Motor neuron (in vitro differentiated cells): ENCODE results near the gene VPS13D. TPM values are rescaled to one million over a fixed set of nuclear protein-coding genes. Genes with fewer than 3 reads are reported as not detected.
A peak's percentile ranks its signal among the peaks of the same experiment; 100 is the strongest.
"Not testable (repeated sequence)": the region's sequence is repeated elsewhere in the genome, so short reads cannot be mapped to it uniquely, and the experiment has no call there.

Experiments
- ATAC-seq, 8 experiments: fragments of 200-7000 bp; cut with Tn5 transposase; replicated peaks in 6 of 8; 2 replicates each; pipeline ENCODE4 v1.8.0; 2021; ENCODE audit warnings: mild to moderate bottlenecking in 8 of 8, moderate library complexity in 8 of 8
- H3K27ac ChIP-seq, 2 donors: fragments of 250-450 bp; sonication (Bioruptor Pico); 2 replicates each; pipeline ENCODE4 v1.9.0; 2021; ENCODE audit warnings: antibody characterized with exemption in 2 of 2, mild to moderate bottlenecking in 2 of 2, moderate library complexity in 1 of 2
- H3K4me1 ChIP-seq, 2 donors: fragments of 250-450 bp; sonication (Bioruptor Pico); replicated peaks in 1 of 2; 2 replicates each; pipeline ENCODE4 v1.6.1; 2021; ENCODE audit warnings: antibody characterized with exemption in 2 of 2, mild to moderate bottlenecking in 2 of 2, moderate library complexity in 1 of 2
- H3K4me3 ChIP-seq, 5 donors: fragments of 250-450 bp; sonication (Bioruptor Pico); 2 replicates each; pipeline ENCODE4 v1.9.0; 2021; ENCODE audit warnings: antibody characterized with exemption in 5 of 5, mild to moderate bottlenecking in 5 of 5, moderate library complexity in 4 of 5
- WGBS, 10 experiments: fragments of 450-650 bp; shearing (Covaris generic); methylation state at CpG; one replicate each; pipeline ENCODE4 v1.0.0; 2022; 5-methylcytosine and 5-hydroxymethylcytosine counted together
- in situ Hi-C, 9 experiments: fragments of 400-800 bp; cut with MboI; loops; one replicate each; pipeline ENCODE4 v1.15.0; 2021; ENCODE audit warnings: low sequenced_read_pairs in 9 of 9, low pct_unique_long_range_greater_than_20kb in 2 of 9; ENCODE audit not compliant: unreplicated experiment in 9 of 9
- total RNA-seq, 8 experiments: library from RNA; unstranded; fragments of 300-600 nt; gene quantifications; 2 replicates each; pipeline versions ENCODE4 v1.2.3 to v1.2.4, GENCODE V29; 2022

Gene VPS13D
- total RNA-seq, 8 experiments from 2014 or later, result 18.7 to 130 (median 34.7) TPM

DNA sequence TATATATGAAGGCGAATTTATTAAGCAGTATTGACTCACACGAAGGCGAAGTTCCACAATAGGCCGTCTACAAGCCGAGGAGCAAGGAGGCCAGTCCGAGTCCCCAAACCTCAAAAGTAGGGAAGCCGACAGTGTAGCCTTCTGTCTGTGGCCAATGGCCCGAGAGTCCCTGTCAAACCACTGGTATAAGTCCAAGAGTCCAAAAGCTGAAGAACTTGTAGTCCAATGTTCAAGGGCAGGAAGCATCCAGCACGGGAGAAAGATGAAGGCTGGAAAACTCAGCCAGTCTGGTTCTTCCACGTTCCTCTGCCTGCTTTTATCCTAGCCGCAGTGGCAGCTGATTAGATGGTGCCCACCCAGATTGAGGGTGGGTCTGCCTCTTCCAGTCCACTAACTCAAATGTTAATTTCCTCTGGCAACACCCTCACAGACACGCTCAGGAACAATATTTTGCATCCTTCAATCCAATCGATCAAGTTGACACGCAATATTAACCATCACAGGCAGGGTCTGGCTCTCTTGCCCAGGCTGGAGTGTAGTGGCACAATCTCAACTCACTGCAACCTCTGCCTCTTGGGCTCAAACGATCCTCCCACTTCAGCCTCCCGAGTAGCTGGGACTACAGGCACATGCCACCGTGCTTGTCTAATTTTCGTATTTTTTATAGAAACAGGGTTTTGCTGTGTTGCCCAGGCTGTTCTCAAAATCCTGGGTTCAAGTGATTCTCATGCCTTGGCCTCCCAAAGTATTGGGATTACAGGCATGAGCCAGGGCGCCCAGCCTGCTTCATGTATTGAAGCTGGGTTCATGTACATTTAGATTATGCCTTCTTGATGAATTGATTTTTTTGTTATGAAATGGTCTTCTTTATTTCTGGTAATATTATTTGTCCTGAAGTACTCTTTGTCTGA is 302.8 kb downstream of the VPS13D start:
- WGBS, 10 experiments, result 81 to 100% (median 89%) methylated on average over 2 to 19 of the region's 19 CpGs
- no peak overlapping the region for H3K27ac ChIP-seq
- H3K4me3 ChIP-seq, result no peak overlapping the region
- H3K4me1 ChIP-seq, result peaks cover 2 to 5% of the 10 kb centered on the region in 2 donors
- in situ Hi-C loops, result no loop called here
- ATAC-seq, result no peak

DNA sequence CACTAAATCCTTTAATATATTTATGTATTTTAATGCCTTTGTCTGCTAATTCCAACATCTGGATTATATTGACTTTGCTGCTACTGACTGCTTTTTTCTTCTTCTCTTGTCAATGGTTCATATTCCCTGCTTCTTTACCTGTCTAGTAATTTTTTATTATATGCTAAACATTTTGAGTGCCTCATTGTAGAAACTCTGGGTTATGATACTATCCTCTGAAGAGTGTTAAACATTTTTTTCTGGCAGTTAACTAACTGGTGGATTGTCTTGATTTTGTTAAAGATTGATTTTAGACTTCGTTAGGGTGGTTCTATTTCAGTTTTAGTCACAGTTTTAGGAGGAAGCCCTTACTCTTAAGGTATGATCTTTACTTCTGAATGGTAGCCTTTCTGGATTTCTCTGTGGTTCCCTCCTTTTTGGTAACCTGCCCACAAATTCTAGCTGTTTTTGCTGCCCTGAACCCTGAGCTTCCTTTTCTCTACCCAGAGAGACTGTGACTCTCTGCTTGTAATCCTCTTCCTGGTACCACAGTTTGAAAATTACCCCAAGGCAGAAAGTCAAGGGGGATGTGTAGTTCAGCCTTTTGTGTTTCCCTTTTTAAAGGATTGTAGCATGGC is 306.3 kb downstream of the VPS13D start:
- no peak overlapping the region for H3K27ac ChIP-seq
- WGBS, 10 experiments, result 20 to 100% (median 85%) methylated on average over 1 of the region's 1 CpG; no CpG with 5 or more reads in 2 of the 10 experiments
- peaks cover 24 to 27% of the 10 kb centered on the region in 2 donors for H3K4me1 ChIP-seq
- ATAC-seq, result no peak
- no peak overlapping the region for H3K4me3 ChIP-seq
- in situ Hi-C loops, result no loop called here

DNA sequence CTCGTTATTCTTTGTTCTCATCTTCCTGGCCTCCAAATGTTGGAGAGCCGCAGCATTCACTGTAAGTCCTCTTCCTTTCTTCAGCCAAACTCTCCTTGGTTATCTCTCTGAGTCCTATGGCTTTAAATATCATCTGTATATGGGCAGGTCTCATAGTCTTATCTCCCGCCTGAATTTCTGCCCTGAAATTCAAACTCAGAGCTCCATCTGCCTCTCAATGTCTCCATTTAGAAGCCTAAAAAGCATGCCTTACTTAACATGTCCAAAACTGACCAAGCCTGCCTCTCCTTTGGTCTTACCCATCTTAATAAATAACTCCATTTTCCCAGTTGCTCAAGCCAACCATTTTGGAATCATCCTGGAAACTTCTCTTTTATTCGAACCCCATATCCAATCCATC is 307.5 kb downstream of the VPS13D start:
- Histone ChIP-seq H3K27ac (peak overlapping the region; percentile 30 to 53), H3K4me1 (peaks cover 36 to 39% of the 10 kb centered on the region in 2 donors), H3K4me3 (no peak overlapping the region)
- WGBS, 10 experiments, result 69 to 100% (median 90%) methylated on average over 1 to 4 of the region's 4 CpGs
- in situ Hi-C loops, result no loop called here
- ATAC-seq, result no peak

DNA sequence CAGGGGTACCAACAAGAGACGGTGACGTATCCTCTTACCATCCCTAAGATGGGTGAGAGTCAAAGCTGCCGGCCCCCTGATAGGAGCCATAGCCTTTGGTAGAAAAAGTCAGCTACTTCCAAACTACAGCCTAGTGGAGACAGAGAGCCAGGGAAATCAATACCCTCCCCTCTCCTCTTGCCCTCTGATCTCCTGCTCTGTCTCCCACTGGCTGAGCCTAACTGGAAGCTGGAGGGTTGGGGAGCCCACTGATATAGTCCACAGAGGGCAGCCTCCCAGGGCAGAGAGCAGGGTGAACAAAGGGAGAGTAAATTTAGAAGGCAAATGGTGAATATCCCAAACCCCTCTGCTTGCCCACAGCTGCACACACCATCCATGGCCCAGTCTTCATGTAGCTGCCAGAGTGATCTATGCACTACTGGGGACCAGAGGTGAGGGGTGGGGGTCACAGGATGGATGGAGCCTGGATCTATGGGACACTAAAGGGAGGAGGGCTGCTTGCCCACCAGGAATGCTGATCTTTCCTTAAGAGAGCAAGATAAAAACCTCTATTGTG is 308.2 kb downstream of the VPS13D start:
- Histone ChIP-seq H3K27ac (peak overlapping the region; percentile 30 to 53), H3K4me3 (no peak overlapping the region), H3K4me1 (peaks cover 38 to 41% of the 10 kb centered on the region in 2 donors)
- no peak for ATAC-seq
- WGBS, 10 experiments, result 40 to 83% (median 65%) methylated on average over 1 to 3 of the region's 3 CpGs; no CpG with 5 or more reads in 6 of the 10 experiments
- in situ Hi-C loops, result no loop called here

DNA sequence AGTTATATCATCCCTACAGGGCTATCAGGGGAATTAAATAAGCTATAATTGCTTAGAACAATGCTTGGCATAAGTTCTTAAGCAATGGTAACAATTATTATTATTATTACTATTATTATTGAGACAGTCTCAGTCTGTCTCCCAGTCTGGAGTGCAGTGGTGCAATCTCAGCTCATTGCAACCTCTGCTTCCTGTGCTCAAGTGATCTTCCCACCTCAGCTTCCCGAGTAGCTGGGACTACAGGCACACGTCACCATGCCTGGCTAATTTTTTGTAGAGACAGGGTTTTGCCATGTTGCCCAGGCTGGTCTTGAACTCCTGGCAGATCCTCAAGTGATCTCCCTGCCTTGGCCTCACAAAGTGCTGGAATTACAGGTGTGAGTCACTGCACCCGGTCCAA is 308.7 kb downstream of the VPS13D start:
- WGBS, 10 experiments, result 57 to 100% (median 71%) methylated on average over 1 to 3 of the region's 3 CpGs; no CpG with 5 or more reads in 3 of the 10 experiments
- H3K4me1 ChIP-seq, result peaks cover 38 to 42% of the 10 kb centered on the region in 2 donors
- in situ Hi-C loops, H3K27ac ChIP-seq, H3K4me3 ChIP-seq, ATAC-seq: not testable (repeated sequence)

DNA sequence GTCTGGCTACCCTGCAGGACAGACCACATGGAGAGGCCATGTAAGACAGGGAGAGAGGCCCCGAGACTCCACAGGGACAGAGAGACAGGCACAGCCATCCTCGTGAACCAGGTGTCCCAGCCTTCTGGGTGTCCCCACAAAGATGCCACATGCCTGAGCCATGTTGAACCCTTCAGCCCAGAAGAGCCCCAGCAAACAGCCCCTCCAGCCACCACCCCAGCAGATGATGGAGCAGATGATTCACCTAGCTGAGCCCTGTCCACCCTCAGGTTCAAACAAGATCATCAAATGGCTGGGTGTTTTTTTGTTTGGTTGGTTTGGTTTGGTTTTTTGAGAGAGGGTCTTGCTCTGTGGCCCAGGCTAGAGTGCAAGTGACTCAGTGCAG is 309.5 kb downstream of the VPS13D start:
- in situ Hi-C loops, result no loop called here
- Histone ChIP-seq H3K4me1 (peaks cover 38 to 50% of the 10 kb centered on the region in 2 donors), H3K27ac (no peak overlapping the region), H3K4me3 (no peak overlapping the region)
- 100% methylated on average over 1 of the region's 2 CpGs; no CpG with 5 or more reads in 9 of the 10 experiments for WGBS, 10 experiments
- no peak for ATAC-seq

DNA sequence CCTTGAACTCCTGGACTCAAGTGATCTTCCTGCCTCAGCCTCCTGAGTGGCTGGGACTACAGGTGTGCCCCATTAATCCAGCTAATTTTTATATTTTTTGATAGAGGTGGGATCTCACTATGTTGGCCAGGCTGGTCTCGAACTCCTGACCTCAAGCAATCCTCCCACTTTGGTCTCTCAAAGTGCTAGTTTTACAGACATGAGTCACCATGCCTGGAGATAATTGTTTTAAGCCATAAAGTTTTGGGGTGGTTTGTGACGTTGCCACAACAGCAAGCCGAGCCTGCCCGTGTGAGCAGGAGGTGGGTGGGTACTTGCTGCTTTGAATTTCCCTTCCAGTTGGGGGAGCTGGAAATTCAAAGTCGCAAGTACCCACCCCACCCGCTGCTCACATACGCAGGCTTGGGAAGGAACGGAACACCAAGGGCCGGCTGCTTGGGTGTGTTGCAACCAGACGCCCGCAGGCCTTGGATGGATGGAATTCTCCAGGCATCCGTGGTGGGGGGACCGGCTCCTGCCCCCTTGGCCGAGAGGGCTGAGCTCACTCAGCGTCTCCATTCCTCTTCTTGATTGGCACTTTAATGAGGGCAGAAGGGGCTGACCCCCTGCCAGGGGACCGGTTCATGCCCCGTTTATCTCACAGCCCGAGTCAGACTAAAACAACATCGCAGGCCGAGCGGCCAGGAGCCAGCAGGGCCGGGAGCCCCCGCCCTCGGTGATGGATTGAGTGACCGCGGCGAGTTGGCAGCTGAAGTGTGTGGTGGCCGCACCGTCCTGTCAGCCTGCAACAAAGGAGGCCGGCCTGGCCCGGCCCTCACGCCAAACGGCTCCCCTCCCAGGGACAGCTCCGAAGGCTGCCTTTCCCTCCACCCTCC is 310.1 kb downstream of the VPS13D start:
- Histone ChIP-seq H3K4me3 (no peak overlapping the region), H3K4me1 (peaks cover 38 to 56% of the 10 kb centered on the region in 2 donors), H3K27ac (peak overlapping the region; percentile 78 to 87)
- in situ Hi-C loops, result no loop called here
- ATAC-seq, result peak; percentile 76 to 91 (median 83)
- 4 to 49% (median 25%) methylated on average over 1 to 13 of the region's 34 CpGs; no CpG with 5 or more reads in 4 of the 10 experiments for WGBS, 10 experiments

DNA sequence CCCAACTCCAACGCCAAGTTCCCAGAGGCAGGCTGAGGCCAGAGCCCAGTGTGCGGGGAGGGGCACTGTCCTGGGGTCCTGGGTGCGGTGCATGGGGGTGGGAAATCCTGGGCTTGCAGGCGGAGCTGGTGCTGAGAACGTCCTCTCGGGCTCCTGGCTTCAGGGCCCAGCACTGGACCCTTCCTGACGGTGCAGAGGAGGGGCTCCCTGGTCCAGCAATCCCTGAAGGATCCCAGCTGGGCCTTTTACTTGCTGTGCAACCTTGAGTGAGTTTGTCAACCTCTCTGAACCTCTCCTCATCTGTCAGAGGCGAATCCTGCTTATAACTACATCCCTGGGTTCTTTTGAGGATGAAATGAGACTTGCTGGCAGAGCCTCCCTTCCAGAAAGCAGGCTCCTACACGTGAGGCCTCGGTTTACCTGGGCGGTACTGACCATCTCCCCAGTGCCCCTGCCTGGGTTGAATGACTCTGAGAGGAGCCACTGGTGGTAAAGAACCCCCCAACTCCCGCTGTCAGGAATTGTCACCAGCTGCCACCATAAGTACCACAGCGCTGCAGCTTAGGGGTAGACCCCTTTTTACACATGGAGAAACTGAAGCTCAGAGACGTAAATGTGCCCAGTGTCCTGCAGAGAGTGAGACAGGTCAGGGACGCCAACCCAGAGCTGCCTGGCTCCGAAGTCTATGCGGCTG is 310.9 kb downstream of the VPS13D start:
- Histone ChIP-seq H3K4me3 (no peak overlapping the region), H3K4me1 (peaks cover 38 to 59% of the 10 kb centered on the region in 2 donors), H3K27ac (peak overlapping the region; percentile 78 to 87)
- in situ Hi-C loops, result no loop called here
- 34 to 80% (median 53%) methylated on average over 1 to 5 of the region's 17 CpGs; no CpG with 5 or more reads in 3 of the 10 experiments for WGBS, 10 experiments
- no peak for ATAC-seq

DNA sequence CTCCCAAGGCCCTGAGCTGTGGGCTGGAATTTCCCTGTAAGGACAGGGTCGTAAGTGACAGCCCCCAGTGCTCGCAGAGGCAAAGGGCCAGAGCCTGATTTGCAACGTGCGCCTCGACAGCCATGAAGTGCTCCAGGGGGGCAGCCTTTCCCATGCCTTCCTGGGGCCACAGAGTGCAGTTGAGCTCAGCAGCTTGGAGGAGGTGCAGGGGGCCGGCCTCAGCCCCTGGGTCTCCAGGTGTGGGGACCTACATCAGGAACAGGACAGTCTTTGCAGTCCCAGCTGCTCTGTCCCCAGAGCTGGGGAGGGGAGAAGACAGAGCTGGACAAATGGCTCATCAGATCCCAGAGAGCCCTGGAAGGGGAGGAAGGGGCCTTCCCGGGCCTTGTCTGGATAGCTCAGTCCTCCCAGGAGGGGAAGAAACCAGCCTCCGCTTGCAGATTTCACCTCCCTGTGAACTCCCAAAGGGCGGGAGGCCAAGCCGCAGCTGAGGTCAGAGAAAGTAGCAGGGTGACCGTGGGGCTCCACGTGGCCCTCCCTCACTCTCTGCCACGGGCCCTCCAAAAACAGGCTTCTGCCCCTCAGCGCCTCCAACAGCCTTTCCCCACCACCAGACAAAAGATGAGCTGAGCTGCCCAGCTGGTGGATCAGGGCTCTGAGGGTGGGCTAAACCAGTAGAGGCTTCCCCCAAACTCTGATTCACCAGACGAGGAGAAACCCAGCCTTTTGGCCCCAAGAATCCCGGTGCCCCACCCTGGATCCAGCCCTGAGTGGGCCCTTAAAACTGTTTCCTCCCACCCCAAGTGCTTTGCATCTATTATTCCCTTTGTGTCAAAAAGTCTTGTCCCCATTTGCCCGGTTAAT is 311.7 kb downstream of the VPS13D start:
- H3K4me3 ChIP-seq, result no peak overlapping the region
- 0 to 89% (median 30%) methylated on average over 1 to 6 of the region's 17 CpGs; no CpG with 5 or more reads in 1 of the 10 experiments for WGBS, 10 experiments
- in situ Hi-C loops, result no loop called here
- peak; percentile 3 to 83 (median 68) for ATAC-seq
- H3K27ac ChIP-seq, result peak overlapping the region; percentile 78 to 87
- peaks cover 38 to 60% of the 10 kb centered on the region in 2 donors for H3K4me1 ChIP-seq

DNA sequence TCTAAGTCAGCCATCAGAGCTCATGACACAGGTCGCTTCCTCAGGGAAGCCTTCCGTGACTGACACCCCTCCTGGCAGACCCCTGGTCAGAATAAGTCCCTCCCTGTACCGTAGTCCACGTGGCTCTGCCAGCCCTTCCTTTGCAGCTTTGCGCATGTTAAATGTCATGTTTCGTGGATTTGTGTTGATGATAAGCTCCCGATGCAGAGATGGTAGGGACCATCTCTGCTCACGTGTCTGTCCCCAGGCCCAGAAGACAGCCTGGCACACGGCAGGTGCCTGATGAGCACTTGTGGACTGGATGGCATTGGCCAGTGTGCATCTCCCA is 312.3 kb downstream of the VPS13D start:
- WGBS, 10 experiments, result 78 to 100% (median 89%) methylated on average over 1 to 9 of the region's 9 CpGs; no CpG with 5 or more reads in 2 of the 10 experiments
- ATAC-seq, result no peak
- in situ Hi-C loops, result no loop called here
- no peak overlapping the region for H3K4me3 ChIP-seq
- H3K4me1 ChIP-seq, result peaks cover 41 to 66% of the 10 kb centered on the region in 2 donors
- H3K27ac ChIP-seq, result peak overlapping the region; percentile 78 to 87
